Neural cell (in vitro differentiated cells): Measurements from ENCODE around the gene YTHDC2.

ENCODE experiments used
- POLR2AphosphoS5 ChIP-seq: IDR thresholded peaks from 2 replicates; pipeline ENCODE4 v1.6.1; 2012
- RAD21 ChIP-seq: fragments of 450-650 bp; conservative IDR thresholded peaks from 2 replicates; pipeline ENCODE4 v1.6.1; 2014; ENCODE audit warnings: antibody characterized with exemption, mild to moderate bottlenecking, moderate library complexity
- TF ChIP-seq, protein P1 (sequence below): fragments of 450-650 bp; IDR thresholded peaks from 2 replicates; pipeline ENCODE4 v1.5.1; 2014; ENCODE audit warnings: antibody characterized with exemption, mild to moderate bottlenecking, moderate library complexity; ENCODE audit not compliant: poor library complexity, severe bottlenecking

DNA sequence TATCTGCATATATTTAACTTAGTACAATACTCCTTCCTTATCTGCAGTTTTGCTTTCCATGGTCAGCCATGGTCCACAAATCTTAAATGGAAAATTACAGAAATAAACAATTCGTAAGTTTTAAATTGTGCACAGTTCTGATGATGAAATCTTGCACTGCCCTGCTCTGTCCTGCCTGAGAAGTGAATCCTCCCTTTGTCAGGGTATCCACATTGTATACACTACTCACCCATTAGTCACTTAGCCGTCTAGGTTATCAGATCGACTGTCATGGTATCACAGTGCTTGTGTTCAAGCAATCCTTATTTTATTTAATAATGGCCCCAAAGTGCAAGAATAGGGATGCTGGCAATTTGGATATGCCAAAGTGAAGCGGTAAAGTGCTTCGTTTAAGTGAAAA lies 8.3 kb upstream of the YTHDC2 start:
- no peak for TF ChIP-seq RAD21
- TF ChIP-seq, protein P1, sequence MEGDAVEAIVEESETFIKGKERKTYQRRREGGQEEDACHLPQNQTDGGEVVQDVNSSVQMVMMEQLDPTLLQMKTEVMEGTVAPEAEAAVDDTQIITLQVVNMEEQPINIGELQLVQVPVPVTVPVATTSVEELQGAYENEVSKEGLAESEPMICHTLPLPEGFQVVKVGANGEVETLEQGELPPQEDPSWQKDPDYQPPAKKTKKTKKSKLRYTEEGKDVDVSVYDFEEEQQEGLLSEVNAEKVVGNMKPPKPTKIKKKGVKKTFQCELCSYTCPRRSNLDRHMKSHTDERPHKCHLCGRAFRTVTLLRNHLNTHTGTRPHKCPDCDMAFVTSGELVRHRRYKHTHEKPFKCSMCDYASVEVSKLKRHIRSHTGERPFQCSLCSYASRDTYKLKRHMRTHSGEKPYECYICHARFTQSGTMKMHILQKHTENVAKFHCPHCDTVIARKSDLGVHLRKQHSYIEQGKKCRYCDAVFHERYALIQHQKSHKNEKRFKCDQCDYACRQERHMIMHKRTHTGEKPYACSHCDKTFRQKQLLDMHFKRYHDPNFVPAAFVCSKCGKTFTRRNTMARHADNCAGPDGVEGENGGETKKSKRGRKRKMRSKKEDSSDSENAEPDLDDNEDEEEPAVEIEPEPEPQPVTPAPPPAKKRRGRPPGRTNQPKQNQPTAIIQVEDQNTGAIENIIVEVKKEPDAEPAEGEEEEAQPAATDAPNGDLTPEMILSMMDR = no peak
- no peak for TF ChIP-seq POLR2AphosphoS5
